NK-92 (cell line): ENCODE results near the gene HAUS2.
"Not testable (repeated sequence)": the region's sequence is repeated elsewhere in the genome, so short reads cannot be mapped to it uniquely, and the experiment has no call there.

Experiments used
- DNase-seq: peaks from one replicate; lab custom pipeline; 2025; ENCODE audit not compliant: unreplicated experiment; lab: John Stamatoyannopoulos, UW

The HAUS2 gene

DNA sequence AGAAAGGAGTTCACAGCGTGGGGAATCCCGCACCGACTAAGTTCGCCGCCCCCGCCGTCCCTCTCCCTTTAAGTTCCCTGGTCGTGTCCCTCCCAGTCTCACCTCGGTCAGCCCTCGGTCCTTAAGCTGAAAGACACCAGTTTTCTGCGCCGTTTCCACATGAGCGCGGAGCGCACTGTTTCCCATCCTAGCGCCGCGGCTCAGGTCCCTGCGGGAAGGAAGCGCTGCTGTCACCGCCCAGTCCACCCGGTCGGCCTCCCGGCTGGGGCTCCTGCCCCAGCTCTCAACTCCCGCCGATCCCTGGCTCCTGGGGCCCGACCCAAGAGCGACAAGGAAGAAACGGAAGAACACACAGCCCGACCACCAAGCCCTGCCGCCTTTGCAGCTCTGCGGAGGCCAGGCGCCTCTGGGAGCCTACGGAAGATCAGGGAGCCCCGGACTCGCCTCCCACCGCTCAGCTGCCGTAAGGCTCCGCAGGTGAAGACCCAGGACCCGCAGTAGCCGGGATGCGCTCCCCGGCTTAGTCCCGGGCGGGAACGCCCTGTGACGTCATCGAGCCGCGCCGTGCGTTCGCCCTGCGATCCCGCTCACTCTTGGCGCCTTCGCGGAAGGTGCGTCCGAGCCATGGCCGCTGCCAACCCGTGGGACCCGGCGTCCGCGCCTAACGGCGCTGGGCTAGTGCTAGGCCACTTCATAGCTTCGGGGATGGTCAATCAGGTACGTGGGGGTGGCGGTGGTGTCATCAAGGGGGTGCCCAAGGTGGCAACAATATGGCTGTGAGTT, at the start of gene HAUS2, which contains the start of gene LRRC57:
Gene HAUS2, plus strand, starts transcription at position 590 of the 783 bp plus-strand sequence. Its CDS starts 35 bp downstream, at position 625.
Gene LRRC57, minus strand, starts transcription at position 545 of the 783 bp plus-strand sequence. Its CDS starts 359 bp downstream, at position 186.
- no peak for DNase-seq

DNA sequence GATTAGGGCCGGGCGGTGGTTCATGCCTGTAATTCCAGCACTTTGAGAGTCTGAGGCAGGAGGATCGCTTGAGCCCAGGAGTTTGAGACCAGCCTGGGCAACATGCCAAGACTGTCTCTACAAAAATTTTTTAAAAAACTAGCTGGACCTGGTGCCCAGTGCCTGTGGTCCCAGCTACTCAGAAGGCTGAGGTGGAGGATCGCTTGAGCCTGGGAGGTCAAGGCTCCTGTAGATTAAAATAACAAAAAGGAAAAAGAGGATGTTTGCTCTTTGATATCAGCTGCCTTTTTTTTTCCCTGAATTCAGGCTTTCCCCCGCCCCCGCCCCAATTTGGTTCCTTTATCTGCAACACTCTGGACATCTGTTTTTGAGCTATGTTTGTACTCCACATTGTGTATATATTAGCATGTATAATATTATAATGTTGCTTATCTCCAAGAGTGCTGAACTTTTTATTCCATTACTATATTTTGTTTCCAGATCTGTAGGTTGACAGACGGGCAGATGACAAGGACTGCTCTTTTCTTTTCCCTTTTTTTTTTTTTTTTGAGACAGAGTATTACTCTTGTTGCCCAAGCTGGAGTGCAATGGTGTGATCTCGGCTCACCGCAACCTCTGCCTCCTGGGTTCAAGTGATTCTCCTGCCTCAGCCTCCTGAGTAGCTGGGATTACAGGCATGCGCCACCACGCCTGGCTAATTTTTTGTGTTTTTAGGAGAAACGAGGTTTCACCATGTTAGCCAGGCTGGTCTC, 48.6 kb upstream of the HAUS2 start:
- DNase-seq = no peak

DNA sequence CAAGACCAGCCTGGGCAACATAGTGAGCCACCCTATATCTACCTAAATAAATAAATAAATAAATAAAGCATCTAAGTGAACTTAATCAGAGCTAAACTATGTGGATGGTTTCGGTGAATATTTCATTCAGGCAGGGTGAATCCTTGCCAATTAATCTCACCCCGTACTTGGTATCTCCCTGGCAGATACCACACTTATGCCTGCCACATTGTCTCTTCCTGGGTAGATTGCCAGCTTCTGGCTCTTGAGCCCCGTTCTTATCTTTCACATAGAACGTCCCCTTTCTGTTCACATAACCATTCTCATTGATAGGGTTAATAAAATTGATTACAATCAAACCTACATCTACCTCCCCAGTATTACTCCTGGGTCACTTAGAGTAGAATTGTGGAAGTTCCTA, 46.2 kb upstream of the HAUS2 start:
- DNase-seq = no peak

DNA sequence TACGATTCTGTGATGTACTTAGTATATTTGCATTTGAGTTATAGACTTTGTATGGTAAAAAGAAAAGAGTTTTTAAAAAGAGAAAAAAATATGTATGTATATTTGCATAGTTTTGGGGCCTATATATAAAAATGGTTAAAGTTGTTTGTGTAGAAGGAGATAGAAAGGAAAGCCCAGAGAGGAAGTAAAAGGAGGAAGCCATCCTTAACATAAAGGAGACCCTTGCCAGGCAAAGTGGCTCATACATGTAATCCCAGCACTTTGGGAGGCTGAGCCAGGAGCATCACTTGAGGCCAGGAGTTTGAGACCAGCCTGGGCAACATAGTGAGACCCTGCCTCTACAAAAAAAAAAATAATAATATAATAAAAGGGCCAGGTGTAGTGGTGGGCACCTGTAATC, 44.8 kb upstream of the HAUS2 start:
- DNase-seq = no peak

DNA sequence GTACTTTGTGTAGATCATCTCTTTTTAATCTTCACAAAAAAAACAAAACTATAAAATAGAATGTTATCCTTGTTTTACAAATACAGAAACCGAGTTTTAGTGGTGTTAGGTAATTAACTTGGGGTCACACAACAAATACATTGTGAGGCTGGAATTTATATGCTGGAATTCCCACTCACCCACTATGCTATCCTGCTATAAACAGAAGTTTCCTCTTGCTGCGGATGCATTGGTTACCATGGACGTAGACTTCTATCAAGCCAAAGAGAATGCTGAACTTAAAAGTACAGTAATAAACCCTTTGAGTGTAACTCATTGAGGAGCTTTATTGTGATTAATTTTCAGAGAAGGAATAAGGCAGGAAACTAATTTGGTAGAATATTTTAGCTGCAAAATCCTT, 44.0 kb upstream of the HAUS2 start:
- DNase-seq = no peak

DNA sequence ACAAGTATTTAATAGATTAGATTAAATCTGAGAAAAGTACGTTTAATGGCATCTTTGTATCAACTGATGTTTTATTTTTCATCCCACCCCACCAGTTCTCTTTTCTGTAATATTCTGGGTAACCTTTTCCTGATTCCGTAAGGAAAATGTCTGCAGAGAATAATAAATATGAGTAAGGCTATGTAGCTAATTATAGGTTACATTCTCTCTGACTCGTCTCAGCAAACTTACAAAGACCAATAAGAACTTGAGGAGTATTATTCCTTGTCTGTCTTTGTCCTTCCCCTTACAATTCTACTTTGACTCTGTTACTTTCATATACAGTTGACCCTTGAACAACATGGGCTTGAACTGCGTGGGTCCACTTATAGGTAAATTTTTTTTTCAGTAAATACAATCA, 41.1 kb upstream of the HAUS2 start:
- DNase-seq = no peak

DNA sequence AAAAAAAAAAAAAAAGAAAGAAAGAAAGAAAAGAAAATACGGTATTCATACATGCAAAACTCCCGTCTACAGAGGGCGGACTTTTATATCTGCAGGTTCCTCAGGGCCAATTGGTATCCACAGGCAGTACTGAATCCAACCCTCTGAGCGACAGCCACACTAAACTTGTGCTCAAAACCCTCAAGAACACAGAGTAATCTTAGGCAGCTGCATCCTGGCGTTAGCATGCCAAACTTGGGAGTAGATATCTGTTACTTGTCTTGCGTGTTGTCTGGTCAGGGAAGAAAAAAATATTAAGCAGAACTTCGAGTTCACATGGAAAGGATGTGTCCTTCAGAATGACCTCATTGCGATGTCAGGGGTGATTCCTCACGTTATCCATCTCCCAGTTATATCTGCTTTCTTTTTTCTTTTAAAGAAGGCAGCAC, 40.4 kb upstream of the HAUS2 start:
- DNase-seq = no peak

DNA sequence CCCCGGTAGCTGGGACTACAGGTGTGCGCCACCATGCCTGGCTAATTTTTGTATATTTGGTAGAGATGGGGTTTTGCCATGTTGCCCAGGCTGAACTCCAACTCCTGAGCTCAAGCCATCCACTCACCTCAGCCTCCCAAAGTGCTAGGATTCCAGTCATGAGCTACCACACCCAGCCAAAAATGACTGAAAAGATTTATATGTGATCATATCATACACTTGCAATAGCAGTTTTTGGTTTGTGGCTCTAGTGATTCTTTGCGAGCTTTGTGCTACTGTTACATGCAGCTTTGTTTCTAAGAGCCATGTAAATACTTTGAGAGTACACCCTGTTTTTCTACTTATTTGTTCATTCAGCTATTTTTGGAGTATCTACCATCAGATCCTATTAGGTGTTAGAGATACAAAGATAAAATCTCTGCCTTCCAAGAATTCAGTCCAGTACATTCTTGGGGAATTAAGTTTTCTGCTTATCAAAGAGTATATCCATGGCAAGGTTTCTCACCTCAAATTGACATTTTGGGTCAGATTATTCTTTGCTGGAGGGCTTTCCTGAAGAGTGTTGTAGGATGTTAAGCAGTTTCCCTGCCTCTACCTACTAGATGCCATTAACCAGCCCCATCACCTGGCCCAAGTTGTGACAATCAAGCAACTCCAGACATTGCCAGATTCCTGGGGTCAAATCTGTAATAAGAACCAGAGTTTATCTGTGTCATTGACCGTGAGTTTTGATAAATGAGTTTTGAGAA, 38.2 kb upstream of the HAUS2 start:
- no peak for DNase-seq

DNA sequence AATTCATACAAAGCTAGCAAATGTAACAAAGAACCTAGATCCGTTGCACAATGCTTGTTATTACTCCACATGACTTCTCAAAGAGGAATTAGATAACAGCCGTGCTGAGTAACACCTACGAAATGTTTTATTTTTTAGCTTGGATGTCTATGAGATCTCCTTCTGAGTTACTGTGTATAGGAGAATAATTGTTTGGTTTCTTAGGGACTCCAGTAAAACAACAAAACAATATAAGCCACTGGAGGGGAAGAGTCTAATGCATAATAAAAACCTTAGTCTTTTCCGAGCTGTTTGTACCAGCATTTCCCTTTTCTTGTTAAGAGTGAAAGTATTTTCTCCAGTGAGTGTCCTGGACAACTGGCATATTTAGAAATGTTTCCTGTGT, 37.6 kb upstream of the HAUS2 start:
- no peak for DNase-seq

DNA sequence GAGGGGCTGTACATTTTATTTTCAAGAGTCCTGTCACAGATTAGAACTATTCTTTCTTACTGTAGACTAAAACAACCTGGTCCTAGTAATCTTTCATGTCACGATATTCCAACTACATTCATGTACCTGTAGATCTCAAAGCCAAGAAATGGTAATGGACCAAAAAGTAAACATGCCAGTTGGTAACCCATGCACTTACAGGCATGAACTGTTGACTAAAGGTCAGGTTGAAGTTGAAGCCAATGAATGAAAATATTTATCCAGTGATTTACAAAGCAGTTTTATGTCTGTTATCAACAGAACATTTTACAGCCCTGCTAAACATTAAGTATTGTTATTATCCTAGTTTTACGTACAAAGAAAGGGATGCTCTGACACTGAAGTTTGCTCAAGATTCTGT, 25.3 kb upstream of the HAUS2 start:
- DNase-seq = no peak

DNA sequence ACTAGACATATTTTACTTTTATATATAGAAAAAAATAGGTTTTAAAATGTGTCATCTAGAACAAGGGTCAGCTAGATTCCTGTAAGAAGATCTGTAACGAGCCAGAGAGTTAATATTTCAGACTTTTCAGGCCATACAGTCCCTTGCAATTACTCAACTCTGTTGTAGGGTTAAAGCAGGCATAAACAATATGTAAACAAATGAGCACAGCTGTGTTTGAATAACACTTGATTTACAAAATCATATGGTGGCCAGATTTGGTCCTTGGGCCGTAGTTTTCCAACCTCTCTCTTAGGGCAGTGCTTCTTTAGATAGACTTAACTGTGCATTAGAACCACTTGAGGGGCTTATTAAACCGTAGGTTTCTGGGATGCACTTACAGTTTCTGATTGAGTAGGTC, 19.7 kb upstream of the HAUS2 start:
- no peak for DNase-seq

DNA sequence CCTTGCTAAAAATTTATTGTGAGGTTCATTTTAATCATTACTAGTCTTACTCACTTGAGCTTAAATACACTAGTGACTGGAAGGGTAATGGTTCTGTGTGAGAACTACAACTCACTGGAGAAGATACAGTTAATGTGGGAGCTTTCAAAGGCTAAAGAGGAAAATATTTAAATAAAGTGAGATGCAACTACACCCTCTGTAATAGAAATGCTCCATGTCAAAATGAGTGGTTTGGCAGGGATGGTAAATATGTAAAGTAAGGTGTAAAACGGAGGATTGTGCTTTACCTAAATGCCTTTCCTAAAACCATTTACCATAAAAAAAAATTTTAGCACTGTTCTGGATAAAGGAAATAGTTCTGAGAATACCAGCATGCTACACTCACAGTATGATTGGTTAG, 15.4 kb upstream of the HAUS2 start:
- DNase-seq = no peak

DNA sequence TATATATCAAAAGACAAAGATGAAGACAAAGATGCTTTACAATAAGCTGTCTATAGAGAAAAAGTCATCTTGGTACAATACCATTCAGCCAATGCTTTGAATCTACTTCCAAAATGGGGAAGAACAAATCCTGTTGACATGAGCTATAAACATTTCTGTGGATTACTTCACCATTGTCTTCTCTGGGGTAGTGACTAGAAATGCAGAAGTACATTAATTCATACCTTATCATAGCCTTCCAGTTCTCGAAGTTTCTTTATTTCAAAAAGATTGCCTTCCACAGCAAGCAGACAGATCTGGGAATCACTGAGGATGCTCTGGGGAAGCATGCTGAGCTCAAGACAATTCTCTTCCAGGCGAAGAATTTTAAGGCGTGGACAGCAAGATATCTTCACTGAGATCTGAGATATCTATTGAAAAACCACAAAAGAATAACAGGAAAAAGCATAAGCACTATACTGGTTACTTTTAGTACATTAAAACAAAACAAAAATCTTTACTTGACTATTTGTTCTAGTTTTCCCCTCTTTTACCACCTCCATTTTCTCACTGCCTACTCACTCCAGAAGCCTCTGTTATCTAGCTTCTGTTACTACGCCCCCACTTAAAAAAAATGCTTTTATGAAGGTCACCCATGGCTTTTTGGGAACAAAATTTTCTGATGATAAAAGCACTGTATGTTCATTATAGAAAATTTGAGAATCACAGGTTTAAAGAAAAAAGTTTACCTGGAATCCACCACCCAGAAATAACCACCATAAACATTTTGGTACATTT, 3.6 kb upstream of the HAUS2 start:
- DNase-seq = no peak

DNA sequence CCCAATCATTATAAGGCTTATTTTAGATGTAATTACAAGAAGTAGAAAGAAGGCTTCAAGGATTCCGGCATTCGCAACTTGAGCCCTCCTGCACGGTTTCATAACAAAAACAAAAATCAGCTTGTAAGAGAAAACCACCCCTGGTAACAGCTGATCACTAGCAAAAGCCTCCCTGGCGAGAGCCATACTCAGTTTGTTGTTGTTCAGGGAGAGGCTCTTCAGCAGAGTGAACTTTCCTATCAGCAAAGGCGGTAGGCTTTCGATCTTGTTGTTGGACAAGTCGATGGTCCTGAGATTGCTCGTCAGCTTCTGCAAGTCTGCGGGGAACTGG, 755 bp upstream of the HAUS2 start:
- no peak for DNase-seq

DNA sequence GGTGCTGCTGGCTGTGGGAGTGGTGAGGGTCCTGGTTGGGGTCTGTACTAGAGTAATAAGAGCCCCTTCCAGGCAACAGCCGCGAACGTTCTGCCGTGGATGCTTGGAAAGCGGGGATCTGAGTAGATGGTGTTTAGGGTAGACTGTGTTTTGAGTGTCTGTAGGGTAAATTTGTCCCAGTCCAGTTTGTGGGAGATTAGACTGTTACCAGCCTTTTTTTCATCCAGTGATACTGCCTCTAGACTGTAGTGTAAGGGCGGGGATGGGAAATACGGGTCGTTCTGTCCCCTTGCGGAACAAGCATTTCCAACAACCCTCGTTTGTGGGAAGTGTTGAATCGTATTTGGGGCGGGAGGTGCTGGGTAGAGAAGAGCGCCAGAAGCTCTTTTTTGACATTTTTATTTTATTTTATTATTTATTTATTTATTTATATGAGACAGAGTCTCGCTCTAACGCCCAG, 424 bp downstream of the HAUS2 start:
- DNase-seq = no peak

DNA sequence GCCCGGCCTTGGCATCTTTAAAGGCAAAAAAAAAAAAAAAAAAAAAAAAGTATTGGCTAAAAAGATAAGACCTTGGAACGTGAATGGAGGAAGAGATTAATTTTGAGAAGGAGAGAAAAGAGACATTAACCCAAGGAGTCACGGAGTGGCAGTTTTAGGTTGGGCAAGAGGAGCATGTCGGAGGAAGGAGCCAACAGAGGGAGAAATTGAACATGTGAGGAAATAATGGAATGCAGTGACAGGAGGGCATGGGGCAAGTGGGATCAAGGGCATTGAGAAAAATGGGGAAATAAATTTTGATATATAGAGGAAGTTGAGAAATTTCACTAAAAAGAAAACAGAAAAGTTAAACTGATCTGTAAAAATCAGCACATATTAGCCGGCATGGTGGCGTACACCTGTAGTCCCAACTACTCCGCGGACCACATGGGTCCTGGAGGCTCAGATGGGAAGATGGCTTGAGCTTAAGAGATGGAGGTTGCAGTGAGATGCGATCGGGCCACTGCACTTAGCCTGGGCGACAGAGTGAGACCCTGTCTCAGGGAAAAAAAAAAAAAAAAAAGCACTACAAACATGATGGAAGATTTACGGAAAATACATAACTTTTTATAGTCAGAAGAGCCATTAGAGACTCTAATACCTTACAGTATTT, 1.2 kb downstream of the HAUS2 start:
- no peak for DNase-seq

DNA sequence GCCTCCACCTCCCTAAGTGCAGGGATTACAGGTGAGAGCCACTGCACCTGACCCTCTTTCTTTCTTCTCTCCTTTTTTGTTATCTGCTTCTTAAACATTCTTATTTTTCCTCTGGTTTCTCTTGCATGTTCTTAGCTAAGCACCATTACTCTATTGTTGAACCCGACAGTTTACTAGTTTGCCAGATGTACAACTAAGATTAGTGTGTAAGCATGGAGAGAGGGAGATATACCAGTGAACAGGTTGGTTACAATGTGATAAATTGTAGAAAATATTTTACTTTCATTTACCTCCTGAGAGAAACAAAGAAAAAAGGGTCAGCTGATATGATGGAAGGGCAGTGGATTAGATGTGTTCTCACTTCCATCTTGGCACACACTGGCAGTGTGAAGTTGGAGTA, 4.9 kb downstream of the HAUS2 start:
- DNase-seq = no peak

DNA sequence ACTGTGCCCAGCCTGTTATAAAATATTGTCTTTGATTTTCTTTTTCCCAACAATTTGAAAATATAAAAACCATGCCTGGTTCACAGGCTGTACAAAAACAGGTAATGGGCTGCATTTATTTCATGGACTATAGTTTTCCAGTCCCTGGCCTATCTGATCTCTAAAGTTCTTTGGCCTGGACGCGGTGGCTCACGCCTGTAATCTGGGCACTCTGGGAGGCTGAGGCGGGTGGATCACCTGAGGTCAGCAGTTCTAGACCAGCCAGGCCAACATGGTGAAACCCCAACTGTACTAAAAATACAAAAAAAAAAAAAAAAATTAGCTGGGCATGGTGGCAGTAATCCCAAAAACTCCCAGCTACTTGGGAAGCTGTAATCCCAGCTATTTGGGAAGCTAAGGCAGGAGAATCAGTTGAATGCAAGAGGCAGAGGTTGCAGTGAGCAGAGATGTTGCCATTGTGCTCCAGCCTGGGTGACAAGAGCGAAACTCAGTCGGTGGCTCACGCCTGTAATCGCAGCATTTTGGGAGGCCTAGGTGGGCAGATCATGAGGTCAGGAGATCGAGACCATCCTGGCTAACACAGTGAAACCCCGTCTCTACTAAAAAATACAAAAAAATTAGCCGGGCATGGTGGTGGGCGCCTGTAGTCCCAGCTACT, 8.0 kb downstream of the HAUS2 start:
- not testable (repeated sequence) for DNase-seq

DNA sequence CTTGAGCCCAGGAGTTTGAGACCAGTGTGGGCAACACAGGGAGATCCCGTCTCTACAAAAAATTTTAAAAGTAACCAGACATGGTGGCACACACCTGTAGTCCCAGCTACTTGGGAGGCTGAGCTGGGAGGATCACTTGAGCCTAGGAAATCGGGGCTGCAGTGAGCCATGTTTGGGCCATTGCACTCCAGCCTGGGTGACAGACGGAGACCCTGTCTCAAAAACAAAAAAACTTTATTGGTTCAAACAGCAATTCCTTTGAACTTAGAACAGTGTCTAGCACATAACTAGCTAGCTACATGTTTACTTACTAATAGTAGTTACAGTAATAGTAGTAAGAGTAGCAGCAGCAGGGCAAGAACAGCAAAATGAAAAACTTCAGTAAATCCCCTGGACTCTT, 10.1 kb downstream of the HAUS2 start:
- no peak for DNase-seq
